Measurements from ENCODE around the gene ALDH3B1. TPM values are rescaled to one million over a fixed set of nuclear protein-coding genes. Genes with fewer than 3 reads are reported as not detected.
"Not testable (repeated sequence)": the region's sequence is repeated elsewhere in the genome, so short reads cannot be mapped to it uniquely, and the experiment has no call there.

ALDH3B1 gene
- total and polyA plus RNA-seq, 2 of the 4 experiments (the other 2 are of a cell fraction) = 11.8 to 22.8 TPM

DNA sequence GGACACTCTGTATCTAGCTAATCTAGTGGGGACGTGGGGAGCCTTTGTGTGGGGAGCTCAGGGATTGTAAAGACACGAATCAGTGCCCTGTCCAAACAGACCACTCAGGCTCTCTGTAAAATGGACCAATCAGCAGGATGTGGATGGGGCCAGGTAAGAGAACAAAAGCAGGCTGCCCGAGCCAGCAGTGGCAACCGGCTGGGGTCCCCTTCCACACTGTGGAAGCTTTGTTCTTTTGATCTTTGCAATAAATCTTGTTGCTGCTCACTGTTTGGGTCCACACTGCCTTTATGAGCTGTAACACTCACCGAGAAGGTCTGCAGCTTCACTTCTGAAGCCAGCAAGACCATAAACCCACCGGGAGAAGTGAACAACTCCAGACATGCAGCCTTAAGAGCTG, 46.2 kb upstream of the ALDH3B1 start:
- H3K18ac ChIP-seq (ENCODE audit: low read depth, low read length); H2BK5ac ChIP-seq (ENCODE audit: low read depth, low read length, poor library complexity, severe bottlenecking); H3K9ac ChIP-seq (ENCODE audit: low read depth, low read length); H4K8ac ChIP-seq (ENCODE audit: low read depth in 2 of 2, low read length in 2 of 2); H3K36me3 ChIP-seq (ENCODE audit: control insufficient read depth, insufficient read depth, low read length); H3K9me3 ChIP-seq (ENCODE audit: control insufficient read depth, insufficient read depth, low read length); CTCF ChIA-PET; in situ Hi-C loops (cut with MboI; ENCODE audit: low sequenced_read_pairs); H3K23ac ChIP-seq (ENCODE audit: low read depth, low read length); H3K14ac ChIP-seq (replicated peaks; ENCODE audit: low read depth, low read length); H3K79me1 ChIP-seq (ENCODE audit: low read depth in 1 of 2, low read length in 2 of 2); H2AK5ac ChIP-seq (ENCODE audit: low read depth, low read length); H4K20me1 ChIP-seq (ENCODE audit: insufficient read depth, low read length); H3K4me1 ChIP-seq (ENCODE audit: control insufficient read depth, insufficient read depth, low read length); H2BK120ac ChIP-seq (ENCODE audit: low read depth, low read length); H3K4ac ChIP-seq (ENCODE audit: low read depth, low read length); ATAC-seq (ENCODE audit: low read depth); H3K4me3 ChIP-seq (ENCODE audit: insufficient read depth, low read depth, low read length); dilution Hi-C loops (cut with HindIII; ENCODE audit: low sequenced_read_pairs, unreplicated experiment); H3K4me2 ChIP-seq (ENCODE audit: low read depth, low read length); H3K27ac ChIP-seq (ENCODE audit: insufficient read depth, low read length); H2AFZ ChIP-seq (replicated peaks; ENCODE audit: low read length, poor library complexity); DNase-seq; H2BK15ac ChIP-seq (ENCODE audit: low read depth, low read length); H2BK20ac ChIP-seq (ENCODE audit: low read depth, low read length); intact Hi-C loops (cut with micrococcal nuclease); H3K56ac ChIP-seq (ENCODE audit: extremely low read depth, insufficient read depth, low read length); BruUV-seq (replicated peaks); H3K9me1 ChIP-seq (ENCODE audit: insufficient read depth, low read length); H2AK9ac ChIP-seq (replicated peaks; ENCODE audit: low read depth, low read length, poor library complexity); H4K91ac ChIP-seq (ENCODE audit: insufficient read depth, low read depth, low read length); H3K27me3 ChIP-seq (ENCODE audit: control insufficient read depth, insufficient read depth, low read length); H4K5ac ChIP-seq (ENCODE audit: low read depth, low read length): not testable (repeated sequence)
- POLR2A ChIA-PET (ENCODE audit: unreplicated experiment) = interaction anchor here (0.6 kb wide), 1 partner anchor 383 kb away, joined by 20 read pairs; no protein-coding TSS in a partner anchor
- 60% methylated on average over 3 of the region's 6 CpGs; no CpG with 5 or more reads in 1 of the 2 experiments for WGBS, 2 experiments (ENCODE audit: extremely low coverage in 2 of 2, insufficient read length in 1 of 2)

DNA sequence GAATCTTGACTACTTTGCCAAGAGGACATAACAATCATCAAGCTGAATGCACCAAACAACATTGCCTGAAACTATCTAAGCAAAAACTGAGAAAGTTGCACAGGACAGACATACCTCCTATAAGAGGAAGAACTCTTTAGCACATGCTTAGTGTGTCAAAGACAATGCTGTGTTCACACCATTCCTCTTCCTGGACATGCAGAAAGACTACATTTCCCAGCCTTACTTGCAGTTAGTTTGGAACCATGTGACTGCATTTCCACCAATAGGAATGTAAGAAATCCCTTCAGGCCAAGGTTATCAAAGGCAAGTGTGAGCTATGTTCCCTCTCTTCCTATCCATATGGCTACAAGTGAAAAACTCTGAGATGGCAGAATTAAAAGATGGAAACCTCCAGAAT, 45.4 kb upstream of the ALDH3B1 start:
- H3K4me3 ChIP-seq (ENCODE audit: insufficient read depth, low read depth, low read length); H2BK5ac ChIP-seq (ENCODE audit: low read depth, low read length, poor library complexity, severe bottlenecking); H3K27ac ChIP-seq (ENCODE audit: insufficient read depth, low read length); ATAC-seq (ENCODE audit: low read depth); H4K8ac ChIP-seq (ENCODE audit: low read depth in 2 of 2, low read length in 2 of 2); H4K20me1 ChIP-seq (ENCODE audit: insufficient read depth, low read length); H3K4ac ChIP-seq (ENCODE audit: low read depth, low read length); H3K27me3 ChIP-seq (ENCODE audit: control insufficient read depth, insufficient read depth, low read length); H3K9me3 ChIP-seq (ENCODE audit: control insufficient read depth, insufficient read depth, low read length); CTCF ChIA-PET; H2AK5ac ChIP-seq (ENCODE audit: low read depth, low read length); in situ Hi-C loops (cut with MboI; ENCODE audit: low sequenced_read_pairs); H3K9me1 ChIP-seq (ENCODE audit: insufficient read depth, low read length); H2BK15ac ChIP-seq (ENCODE audit: low read depth, low read length); H3K23ac ChIP-seq (ENCODE audit: low read depth, low read length); H4K91ac ChIP-seq (ENCODE audit: insufficient read depth, low read depth, low read length); DNase-seq; dilution Hi-C loops (cut with HindIII; ENCODE audit: low sequenced_read_pairs, unreplicated experiment); POLR2A ChIA-PET (ENCODE audit: unreplicated experiment); H2AK9ac ChIP-seq (replicated peaks; ENCODE audit: low read depth, low read length, poor library complexity); H3K36me3 ChIP-seq (ENCODE audit: control insufficient read depth, insufficient read depth, low read length); H3K56ac ChIP-seq (ENCODE audit: extremely low read depth, insufficient read depth, low read length); H3K4me1 ChIP-seq (ENCODE audit: control insufficient read depth, insufficient read depth, low read length); H3K18ac ChIP-seq (ENCODE audit: low read depth, low read length); H3K79me1 ChIP-seq (ENCODE audit: low read depth in 1 of 2, low read length in 2 of 2); H3K4me2 ChIP-seq (ENCODE audit: low read depth, low read length); H3K14ac ChIP-seq (replicated peaks; ENCODE audit: low read depth, low read length); H2BK20ac ChIP-seq (ENCODE audit: low read depth, low read length); H4K5ac ChIP-seq (ENCODE audit: low read depth, low read length); H3K9ac ChIP-seq (ENCODE audit: low read depth, low read length); H2BK120ac ChIP-seq (ENCODE audit: low read depth, low read length); intact Hi-C loops (cut with micrococcal nuclease); H2AFZ ChIP-seq (replicated peaks; ENCODE audit: low read length, poor library complexity); BruUV-seq (replicated peaks): not testable (repeated sequence)

All from IMR-90 (cell line).